PC-9 (cell line): Measurements from ENCODE around the gene USP27X. TPM values are rescaled to one million over a fixed set of nuclear protein-coding genes. Genes with fewer than 3 reads are reported as not detected.

Experiments used
- BruUV-seq: library from RNA; stranded (reverse); fragments of 400-500 nt; replicated peaks from 2 replicates; lab custom pipeline; 2021; lab: Mats Ljungman, UMichigan
- CTCF ChIA-PET: fragments of 300-600 bp; sonication (Branson Sonifier 250); formaldehyde crosslinking; loops from one replicate; lab custom pipeline; 2022; ENCODE audit warnings: antibody characterized with exemption; lab: Charles Lee
- POLR2A ChIA-PET: fragments of 300-600 bp; sonication (Branson Sonifier 250); formaldehyde crosslinking; loops from one replicate; lab custom pipeline; 2022; ENCODE audit warnings: antibody characterized with exemption; ENCODE audit not compliant: unreplicated experiment; lab: Charles Lee
- DNase-seq, 2 experiments: peaks; one replicate each; pipeline versions ENCODE4 v3.0.0 to v3.0.0-alpha.2; 2015 to 2022; ENCODE audit warnings: mixed read lengths in 1 of 2
- H2AFZ ChIP-seq: fragments of 200-600 bp; sonication (generic); 2 replicates; pipeline ENCODE4 v1.8.1; 2017; ENCODE audit warnings: antibody characterized with exemption
- H3F3A ChIP-seq: fragments of 200-600 bp; sonication (generic); 2 replicates; pipeline ENCODE4 v1.8.1; 2017; ENCODE audit warnings: antibody characterized with exemption, mild to moderate bottlenecking, low read depth; ENCODE audit not compliant: insufficient read depth
- H3K27ac ChIP-seq: fragments of 200-600 bp; sonication (generic); 2 replicates; pipeline ENCODE4 v1.6.1; 2016; ENCODE audit warnings: mixed run types
- H3K27me3 ChIP-seq: fragments of 200-600 bp; sonication (generic); 2 replicates; pipeline ENCODE4 v1.6.1; 2016; ENCODE audit warnings: low read depth, mixed run types; ENCODE audit not compliant: insufficient read depth
- H3K36me3 ChIP-seq: fragments of 200-600 bp; sonication (generic); 2 replicates; pipeline ENCODE4 v1.6.1; 2016; ENCODE audit warnings: low read depth, mixed run types
- H3K4me1 ChIP-seq: fragments of 200-600 bp; sonication (generic); replicated peaks from 2 replicates; pipeline ENCODE4 v1.6.1; 2016; ENCODE audit warnings: mixed run types; ENCODE audit not compliant: insufficient read depth
- H3K4me2 ChIP-seq: fragments of 200-600 bp; sonication (generic); 2 replicates; pipeline ENCODE4 v1.6.1; 2017; ENCODE audit warnings: mixed run types
- H3K4me3 ChIP-seq: fragments of 200-600 bp; sonication (generic); 2 replicates; pipeline ENCODE4 v1.6.1; 2016; ENCODE audit warnings: mixed run types
- H3K79me2 ChIP-seq: fragments of 200-600 bp; sonication (generic); 2 replicates; pipeline ENCODE4 v1.6.1; 2017; ENCODE audit warnings: low read depth, mixed run types
- H3K9me2 ChIP-seq: fragments of 200-600 bp; sonication (generic); 2 replicates; pipeline ENCODE4 v1.8.1; 2017; ENCODE audit warnings: mild to moderate bottlenecking; ENCODE audit not compliant: insufficient read depth
- H3K9me3 ChIP-seq: fragments of 200-600 bp; sonication (generic); 2 replicates; pipeline ENCODE4 v1.8.1; 2016; ENCODE audit warnings: low read depth; ENCODE audit not compliant: insufficient read depth
- H4K20me1 ChIP-seq: fragments of 200-600 bp; sonication (generic); 2 replicates; pipeline ENCODE4 v1.8.1; 2017; ENCODE audit not compliant: insufficient read depth
- EZH2 ChIP-seq: fragments of 200-600 bp; sonication (generic); IDR thresholded peaks from 2 replicates; pipeline ENCODE4 v1.8.0; 2017; ENCODE audit warnings: antibody characterized with exemption, low read depth
- intact Hi-C: fragments of 100-400 bp; cut with micrococcal nuclease; formaldehyde crosslinking; loops from one replicate; pipeline ENCODE4 v1.10.0; 2022; ENCODE audit not compliant: unreplicated experiment
- total RNA-seq: library from RNA; stranded (reverse); gene quantifications from 2 replicates; pipeline ENCODE4 v1.2.3, GENCODE V29; 2021
- TF ChIP-seq, protein P1 (sequence below): fragments of 200-600 bp; sonication (generic); conservative IDR thresholded peaks from 2 replicates; pipeline ENCODE4 v1.6.1; 2017; ENCODE audit warnings: mixed run types, antibody characterized with exemption, mild to moderate bottlenecking, moderate library complexity

Gene USP27X
- total RNA-seq, 1 experiment from 2014 or later = 1.1 TPM

DNA sequence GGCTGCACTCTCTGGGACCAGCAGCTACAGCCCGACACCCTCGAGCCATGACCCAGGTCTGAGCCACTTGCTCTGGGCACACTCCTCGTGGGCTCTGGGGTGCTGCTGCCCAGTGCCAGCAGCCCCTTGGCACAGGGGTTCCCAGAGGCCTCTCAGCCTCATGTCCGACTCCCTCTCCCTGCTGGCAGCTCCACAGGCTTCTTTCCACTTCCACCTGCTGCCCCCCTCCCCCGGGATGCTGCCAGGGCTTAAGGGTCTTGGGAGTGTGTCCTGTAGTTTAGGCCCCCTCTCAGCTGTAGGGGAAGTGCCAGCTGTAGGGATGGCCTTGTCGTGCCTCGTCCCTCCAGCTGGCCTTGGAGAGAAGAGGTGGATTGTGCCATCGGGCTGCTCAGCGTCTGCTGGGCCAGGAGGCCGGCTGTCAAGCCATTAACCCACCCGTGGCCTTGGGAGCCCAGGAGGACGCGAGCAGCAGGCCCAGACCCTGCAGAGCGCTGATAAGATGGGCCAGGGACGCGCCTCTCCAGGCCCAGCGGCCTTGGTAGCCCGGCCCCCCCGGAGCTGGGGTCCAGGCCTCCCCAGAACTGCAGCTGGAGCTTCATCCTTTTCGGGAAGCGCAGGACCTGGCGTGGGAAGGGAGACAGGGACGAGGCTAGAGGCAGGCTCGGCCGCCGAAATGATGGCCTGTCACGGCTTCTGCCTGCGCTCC is 1.0 kb upstream of the USP27X start:
- Histone ChIP-seq H3K9me3 (no peaks in the 10 kb centered on the region), H3K27me3 (no peaks in the 10 kb centered on the region), H3K79me2 (no peaks in the 10 kb centered on the region), H3K9me2 (no peaks in the 10 kb centered on the region), H3K4me2 (peak overlapping the region; percentile 66), H3K4me1 (no peaks in the 10 kb centered on the region), H3K36me3 (no peaks in the 10 kb centered on the region), H3F3A (no peaks in the 10 kb centered on the region), H3K27ac (no peak overlapping the region), H4K20me1 (no peaks in the 10 kb centered on the region), H3K4me3 (peak overlapping the region; percentile 48; the same call in 1 of the 2 replicates), H2AFZ (no peak overlapping the region)
- TF ChIP-seq EZH2 = no peak
- TF ChIP-seq, protein P1, sequence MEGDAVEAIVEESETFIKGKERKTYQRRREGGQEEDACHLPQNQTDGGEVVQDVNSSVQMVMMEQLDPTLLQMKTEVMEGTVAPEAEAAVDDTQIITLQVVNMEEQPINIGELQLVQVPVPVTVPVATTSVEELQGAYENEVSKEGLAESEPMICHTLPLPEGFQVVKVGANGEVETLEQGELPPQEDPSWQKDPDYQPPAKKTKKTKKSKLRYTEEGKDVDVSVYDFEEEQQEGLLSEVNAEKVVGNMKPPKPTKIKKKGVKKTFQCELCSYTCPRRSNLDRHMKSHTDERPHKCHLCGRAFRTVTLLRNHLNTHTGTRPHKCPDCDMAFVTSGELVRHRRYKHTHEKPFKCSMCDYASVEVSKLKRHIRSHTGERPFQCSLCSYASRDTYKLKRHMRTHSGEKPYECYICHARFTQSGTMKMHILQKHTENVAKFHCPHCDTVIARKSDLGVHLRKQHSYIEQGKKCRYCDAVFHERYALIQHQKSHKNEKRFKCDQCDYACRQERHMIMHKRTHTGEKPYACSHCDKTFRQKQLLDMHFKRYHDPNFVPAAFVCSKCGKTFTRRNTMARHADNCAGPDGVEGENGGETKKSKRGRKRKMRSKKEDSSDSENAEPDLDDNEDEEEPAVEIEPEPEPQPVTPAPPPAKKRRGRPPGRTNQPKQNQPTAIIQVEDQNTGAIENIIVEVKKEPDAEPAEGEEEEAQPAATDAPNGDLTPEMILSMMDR = no peak
- ChIA-PET CTCF (no interaction called here), POLR2A (interaction anchor here (0.7 kb wide), 1 partner anchor 1339 kb away, joined by 5 read pairs; no protein-coding TSS in a partner anchor)
- no TSS peak for BruUV-seq
- DNase-seq = no peak
- intact Hi-C loops = loop anchor here (5.0 kb wide), 1 partner anchor 1116 kb away; the partner anchor contains the start of gene GLOD5

DNA sequence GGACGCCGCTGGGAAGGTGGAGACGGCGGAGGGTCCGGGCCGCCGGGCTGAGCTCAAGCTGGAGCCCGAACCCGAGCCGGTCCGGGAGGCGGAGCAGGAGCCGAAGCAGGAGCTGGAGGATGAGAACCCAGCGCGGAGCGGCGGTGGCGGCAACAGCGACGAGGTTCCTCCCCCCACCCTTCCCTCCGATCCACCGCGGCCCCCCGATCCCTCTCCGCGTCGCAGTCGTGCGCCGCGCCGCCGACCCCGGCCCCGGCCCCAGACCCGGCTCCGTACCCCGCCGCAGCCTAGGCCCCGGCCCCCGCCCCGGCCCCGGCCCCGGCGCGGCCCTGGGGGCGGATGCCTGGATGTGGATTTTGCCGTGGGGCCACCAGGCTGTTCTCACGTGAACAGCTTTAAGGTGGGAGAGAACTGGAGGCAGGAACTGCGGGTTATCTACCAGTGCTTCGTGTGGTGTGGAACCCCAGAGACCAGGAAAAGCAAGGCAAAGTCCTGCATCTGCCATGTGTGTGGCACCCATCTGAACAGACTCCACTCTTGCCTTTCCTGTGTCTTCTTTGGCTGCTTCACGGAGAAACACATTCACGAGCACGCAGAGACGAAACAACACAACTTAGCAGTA is 483 bp downstream of the USP27X start:
- H3K4me2 ChIP-seq = peak overlapping the region; percentile 69
- ChIA-PET CTCF (no interaction called here), POLR2A (no interaction called here)
- H3K9me2 ChIP-seq = no peaks in the 10 kb centered on the region
- intact Hi-C loops = loop anchor here (5.0 to 10.0 kb wide), 2 partner anchors 205 to 1117 kb away; partner anchors contain the start of gene GLOD5
- DNase-seq = no peak
- H3K79me2 ChIP-seq = no peaks in the 10 kb centered on the region
- no peaks in the 10 kb centered on the region for H3K9me3 ChIP-seq
- H3K4me1 ChIP-seq = no peaks in the 10 kb centered on the region
- no peaks in the 10 kb centered on the region for H3K27me3 ChIP-seq
- H3K4me3 ChIP-seq = peak overlapping the region; percentile 51; the same call in 1 of the 2 replicates
- no peaks in the 10 kb centered on the region for H4K20me1 ChIP-seq
- H3F3A ChIP-seq = no peaks in the 10 kb centered on the region
- no peak for TF ChIP-seq EZH2
- TF ChIP-seq, protein P1 = no peak
- no peak overlapping the region for H3K27ac ChIP-seq
- BruUV-seq = no TSS peak
- no peaks in the 10 kb centered on the region for H3K36me3 ChIP-seq
- H2AFZ ChIP-seq = no peak overlapping the region

DNA sequence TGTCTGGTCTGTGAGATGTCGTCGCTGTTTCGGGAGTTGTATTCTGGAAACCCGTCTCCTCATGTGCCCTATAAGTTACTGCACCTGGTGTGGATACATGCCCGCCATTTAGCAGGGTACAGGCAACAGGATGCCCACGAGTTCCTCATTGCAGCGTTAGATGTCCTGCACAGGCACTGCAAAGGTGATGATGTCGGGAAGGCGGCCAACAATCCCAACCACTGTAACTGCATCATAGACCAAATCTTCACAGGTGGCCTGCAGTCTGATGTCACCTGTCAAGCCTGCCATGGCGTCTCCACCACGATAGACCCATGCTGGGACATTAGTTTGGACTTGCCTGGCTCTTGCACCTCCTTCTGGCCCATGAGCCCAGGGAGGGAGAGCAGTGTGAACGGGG is 1.4 kb downstream of the USP27X start:
- CTCF ChIA-PET = no interaction called here
- no peaks in the 10 kb centered on the region for H3K4me1 ChIP-seq
- no peaks in the 10 kb centered on the region for H3F3A ChIP-seq
- H3K9me2 ChIP-seq = no peaks in the 10 kb centered on the region
- H4K20me1 ChIP-seq = no peaks in the 10 kb centered on the region
- no peaks in the 10 kb centered on the region for H3K36me3 ChIP-seq
- H3K4me2 ChIP-seq = peak overlapping the region; percentile 69
- H3K9me3 ChIP-seq = no peaks in the 10 kb centered on the region
- TF ChIP-seq, protein P1 = no peak
- no peak for TF ChIP-seq EZH2
- intact Hi-C loops = loop anchor here (10.0 kb wide), 1 partner anchor 204 kb away; no protein-coding TSS in a partner anchor
- no peak for DNase-seq
- H3K27me3 ChIP-seq = no peaks in the 10 kb centered on the region
- peak overlapping the region; percentile 51; the same call in 1 of the 2 replicates for H3K4me3 ChIP-seq
- no peak overlapping the region for H2AFZ ChIP-seq
- BruUV-seq = no TSS peak
- POLR2A ChIA-PET = no interaction called here
- no peaks in the 10 kb centered on the region for H3K79me2 ChIP-seq
- H3K27ac ChIP-seq = no peak overlapping the region
